Activated gamma-delta T cell (primary cell): Measurements from ENCODE around the gene NKG7.

ENCODE experiments used
- DNase-seq: peaks from one replicate; lab custom pipeline; 2025; lab: John Stamatoyannopoulos, UW

The NKG7 gene

DNA sequence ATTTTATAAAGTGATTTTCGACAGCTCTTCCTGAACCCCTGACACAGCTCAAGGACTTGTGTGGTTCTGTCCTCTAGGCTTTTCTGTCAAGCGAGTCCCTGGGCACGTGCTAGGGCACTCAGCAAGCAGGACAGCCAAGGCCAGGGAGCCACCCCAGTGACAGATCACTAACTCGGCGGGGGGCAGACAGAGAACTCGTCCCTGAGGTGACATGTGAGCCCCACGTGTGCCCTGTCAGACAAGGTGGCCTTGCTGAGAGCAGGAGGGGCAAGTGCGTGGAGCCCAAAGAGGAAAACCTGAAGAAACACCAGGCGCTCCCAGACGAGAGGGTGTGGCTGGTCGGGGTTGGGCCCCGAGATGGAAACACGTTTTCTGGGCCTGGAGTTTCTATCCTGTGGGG lies 11.2 kb downstream of the NKG7 start:
- no peak for DNase-seq

DNA sequence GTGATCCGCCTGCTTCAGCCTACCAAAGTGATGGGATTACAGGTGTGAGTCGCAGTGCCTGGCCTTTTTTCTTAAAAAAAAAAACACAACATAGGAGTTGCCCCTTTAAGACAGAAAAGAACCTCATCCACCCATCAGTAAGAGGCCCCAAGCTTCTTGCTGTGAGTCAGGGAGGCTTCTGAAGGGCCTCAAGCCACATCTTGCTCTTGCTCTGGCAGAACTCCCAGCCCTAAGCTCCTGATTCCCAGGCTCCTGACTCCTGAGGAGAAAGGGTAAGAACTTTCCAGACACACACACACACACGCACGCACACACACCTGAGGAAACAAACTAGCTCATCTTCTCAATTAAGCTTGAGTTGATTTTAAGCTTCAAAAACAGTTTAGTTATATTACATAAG lies 13.2 kb downstream of the NKG7 start:
- DNase-seq, result no peak

DNA sequence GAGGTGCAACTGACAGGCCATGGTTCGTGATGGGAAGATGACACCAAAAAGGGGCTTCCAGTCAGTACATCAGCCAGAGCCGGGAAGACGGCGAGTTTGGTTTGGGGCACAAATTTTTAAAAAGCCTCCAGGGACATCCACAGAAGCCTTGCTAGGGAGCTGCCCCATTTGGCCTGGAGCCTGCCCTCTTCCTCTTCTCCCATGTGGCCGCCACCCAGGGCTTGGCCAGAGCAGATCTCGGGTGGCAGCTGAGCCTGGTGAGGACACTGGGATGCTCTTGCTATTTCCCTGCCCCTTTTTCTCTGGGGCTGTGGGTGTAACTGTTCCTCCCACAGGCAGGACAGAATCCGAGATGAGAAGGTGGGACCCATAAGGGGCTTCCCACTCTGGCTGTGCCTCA lies 14.5 kb downstream of the NKG7 start:
- DNase-seq, result no peak

DNA sequence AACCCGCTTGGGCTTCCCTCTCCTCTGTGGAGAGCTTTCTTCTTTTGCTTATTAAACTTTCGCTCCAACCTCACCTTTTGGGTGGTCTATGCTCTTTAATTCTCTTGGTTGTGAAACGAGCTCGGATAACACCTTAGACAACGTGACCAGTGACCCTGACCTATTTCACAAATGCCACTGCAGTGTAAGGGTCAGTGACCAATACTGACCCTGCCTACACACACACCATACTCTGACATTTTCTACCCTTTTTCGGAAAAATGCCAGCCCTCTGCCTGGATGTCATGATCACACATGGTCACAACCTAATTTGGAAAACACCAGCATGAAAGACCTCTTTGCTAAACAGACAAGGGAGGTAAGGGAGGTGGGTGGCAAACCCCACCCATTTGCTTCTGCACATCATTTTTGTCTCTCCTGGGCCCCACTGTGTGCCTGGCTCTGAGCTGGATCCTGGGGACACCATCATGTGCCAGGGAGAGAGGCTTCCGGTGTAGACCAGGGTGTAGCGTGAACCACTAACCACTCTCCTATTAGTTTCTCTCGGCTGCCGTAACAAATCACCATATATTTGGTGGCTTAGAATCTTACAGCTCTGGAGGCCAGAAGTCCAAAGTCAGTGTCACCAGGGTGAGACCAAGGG lies 16.2 kb downstream of the NKG7 start:
- no peak for DNase-seq

DNA sequence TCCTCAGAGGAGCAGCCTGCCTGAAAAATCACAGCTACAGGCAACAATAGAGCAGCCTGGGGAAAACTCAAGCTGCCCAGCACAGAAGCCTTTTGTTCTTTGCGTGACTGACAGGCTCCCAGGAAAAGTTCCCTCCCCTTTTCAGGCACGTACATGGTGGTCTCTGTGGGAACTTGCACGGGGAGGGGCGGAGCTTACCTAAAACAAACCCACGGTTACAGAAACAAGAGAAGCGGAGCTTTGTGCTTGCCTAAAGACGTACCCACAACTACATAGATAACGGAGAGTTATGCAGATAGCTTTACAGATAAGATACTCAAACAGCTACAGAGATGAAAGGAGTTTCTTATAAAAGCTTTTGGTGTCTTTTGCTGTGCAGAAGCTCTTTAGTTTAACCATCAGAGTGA lies 17.7 kb downstream of the NKG7 start:
- no peak for DNase-seq

GRCh38 chr19:51354103-51354741 lies 18.2 kb downstream of the NKG7 start:
- DNase-seq, result no peak

DNA sequence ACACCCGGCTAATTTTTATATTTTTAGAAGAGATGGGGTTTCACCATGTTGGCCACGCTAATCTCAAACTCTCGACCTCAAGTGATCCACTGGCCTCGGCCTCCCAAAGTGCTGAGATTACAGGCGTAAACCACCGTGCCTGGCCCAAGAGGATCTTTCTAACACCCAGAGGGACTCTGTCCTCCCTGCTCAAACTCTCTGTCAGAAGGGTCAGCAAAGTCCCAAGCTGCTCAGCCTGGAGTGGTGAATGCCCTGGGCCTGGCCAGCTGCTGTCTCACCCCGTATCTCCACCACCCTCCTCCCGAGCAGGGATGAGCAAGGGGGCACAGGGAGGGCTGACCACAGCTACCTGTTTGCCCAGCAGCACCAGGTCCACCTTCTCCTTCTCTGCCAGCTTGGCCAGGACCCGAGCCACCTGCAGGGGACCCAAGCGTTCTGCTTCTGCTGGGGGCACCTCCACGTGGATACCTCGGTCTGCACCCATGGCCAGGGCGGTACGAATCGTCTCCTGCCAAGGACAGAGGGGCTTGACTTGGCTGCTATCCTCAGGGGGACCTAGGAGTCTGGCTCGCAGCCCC lies 19.6 kb downstream of the NKG7 start:
- no peak for DNase-seq

- no peak for DNase-seq
Measured at GRCh38 chr19:51351266-51351990, 21.0 kb downstream of the NKG7 start.

DNA sequence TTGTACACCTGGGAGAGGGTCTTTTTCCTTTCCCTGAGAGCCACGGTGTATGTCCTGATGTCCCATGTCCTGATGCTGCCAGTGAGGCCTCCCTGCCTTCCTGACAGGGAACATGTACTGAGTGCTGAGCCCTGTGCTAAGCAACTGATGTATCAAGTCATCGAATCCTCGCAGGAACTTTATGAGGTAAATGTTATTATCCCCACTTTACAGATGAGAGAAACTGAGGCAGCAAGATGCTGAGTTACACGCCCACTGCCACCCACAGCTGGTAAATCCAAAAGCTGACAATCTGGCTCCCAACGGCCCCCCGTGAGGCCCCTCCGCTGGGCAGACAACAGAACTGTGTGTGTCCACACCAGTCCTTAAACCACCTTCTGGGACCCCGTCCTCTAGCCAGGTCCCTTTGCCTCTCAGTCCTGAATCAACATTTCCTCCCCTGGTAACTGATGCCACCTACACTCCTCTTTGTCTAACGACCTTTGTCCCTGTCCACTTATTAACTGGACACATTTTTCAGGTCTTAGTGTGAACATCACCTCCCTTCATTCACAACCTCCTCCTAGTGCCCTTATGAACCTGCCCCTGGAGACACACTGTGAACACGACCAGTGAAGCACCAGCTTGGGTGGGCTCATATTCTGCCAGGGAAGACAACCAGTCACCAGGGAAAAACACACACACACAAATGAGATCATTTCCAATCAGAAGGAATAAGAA lies 25.1 kb downstream of the NKG7 start:
- no peak for DNase-seq

DNA sequence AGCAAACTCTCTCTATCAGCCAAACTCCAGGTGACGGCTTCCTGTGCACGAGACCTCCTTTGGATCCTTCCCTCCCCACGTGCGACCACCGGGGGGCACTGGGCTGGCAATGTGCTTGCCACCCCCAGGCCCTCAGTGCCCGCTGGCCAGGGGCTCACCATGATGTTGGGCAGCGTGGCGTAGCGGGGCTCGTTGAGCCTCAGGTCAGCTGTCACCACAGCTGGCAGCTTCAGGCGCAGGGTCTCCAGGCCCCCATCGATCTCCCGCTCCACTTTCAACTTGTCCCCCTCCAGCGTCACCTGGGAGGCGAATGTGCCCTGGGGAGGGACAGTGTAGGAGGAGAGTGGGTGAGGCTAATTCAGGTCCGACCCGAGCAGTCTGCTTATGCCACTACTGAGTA lies 25.7 kb downstream of the NKG7 start:
- DNase-seq, result no peak

GRCh38 chr19:51345076-51345620 lies 27.3 kb downstream of the NKG7 start:
- no peak for DNase-seq

DNA sequence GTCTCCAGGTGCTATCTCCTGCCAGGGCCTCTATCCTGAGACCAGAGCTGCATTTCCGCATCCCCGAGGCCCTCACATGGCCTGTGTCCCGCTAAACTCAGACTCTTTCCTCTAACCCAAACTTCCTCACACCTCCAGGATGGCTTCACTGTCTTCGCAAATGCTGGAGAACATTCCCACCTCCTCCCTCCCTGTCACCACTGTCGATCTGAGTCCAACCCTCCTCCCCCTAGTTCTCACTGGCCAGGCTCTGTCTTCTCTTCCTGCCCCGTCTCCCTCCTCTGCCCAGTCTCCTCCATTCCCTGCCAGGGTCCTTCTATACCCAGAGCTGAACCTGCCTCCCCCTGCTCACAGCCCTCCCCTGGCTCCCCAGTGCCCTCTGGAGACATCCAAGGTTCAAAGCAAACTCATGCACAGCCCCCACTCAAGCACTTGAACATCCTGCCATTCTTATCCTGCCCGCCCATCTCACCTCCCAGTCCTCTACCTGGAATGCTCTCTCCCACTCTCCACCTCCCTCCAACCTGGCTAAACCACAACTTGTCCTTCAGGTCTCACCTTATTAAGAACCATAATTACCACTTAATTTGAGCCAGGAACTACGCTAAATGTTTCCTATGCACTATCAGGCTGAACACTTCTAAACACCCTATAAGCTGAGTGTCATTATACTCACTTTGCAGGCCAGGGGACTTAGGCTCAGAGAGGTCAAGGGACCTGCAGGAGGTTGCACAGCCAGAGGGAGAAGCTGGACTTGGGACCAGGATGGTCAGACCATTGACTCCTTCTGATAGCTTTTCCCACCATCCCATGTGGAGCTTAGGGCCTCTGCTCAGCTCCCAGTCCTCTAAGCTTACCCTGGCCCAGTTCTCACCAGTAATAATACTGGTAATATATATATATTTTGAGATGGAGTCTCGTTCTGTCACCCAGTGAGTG lies 29.6 kb downstream of the NKG7 start:
- DNase-seq, result no peak

GRCh38 chr19:51341976-51342580 lies 30.4 kb downstream of the NKG7 start, which contains the start of gene VSIG10L:
Gene VSIG10L, minus strand, starts transcription at chr19:51342139. Its CDS starts 15 bp downstream, at chr19:51342124.
- no peak for DNase-seq

DNA sequence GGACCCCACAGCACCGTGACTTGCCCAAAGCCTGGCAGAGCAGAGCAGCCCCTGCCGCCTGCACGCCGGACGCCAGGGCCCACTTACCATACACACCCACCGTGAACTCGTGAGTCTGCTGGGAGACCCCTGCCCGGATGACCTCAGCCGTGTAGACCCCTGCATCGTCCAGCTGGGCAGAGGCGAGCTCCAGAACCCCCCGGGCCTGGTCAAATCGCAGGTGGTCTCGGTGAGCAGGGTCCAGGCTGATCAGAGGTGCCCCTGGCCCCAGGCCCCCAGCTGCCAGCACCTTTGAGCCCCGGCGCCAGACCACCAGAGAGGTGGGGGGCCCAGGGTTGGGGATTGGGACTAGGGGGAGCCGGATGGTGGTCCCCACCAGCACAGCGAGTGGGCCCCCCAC lies 31.4 kb downstream of the NKG7 start:
- no peak for DNase-seq

- DNase-seq, result peak; percentile 82
Measured at GRCh38 chr19:51339687-51340656, 32.5 kb downstream of the NKG7 start.

DNA sequence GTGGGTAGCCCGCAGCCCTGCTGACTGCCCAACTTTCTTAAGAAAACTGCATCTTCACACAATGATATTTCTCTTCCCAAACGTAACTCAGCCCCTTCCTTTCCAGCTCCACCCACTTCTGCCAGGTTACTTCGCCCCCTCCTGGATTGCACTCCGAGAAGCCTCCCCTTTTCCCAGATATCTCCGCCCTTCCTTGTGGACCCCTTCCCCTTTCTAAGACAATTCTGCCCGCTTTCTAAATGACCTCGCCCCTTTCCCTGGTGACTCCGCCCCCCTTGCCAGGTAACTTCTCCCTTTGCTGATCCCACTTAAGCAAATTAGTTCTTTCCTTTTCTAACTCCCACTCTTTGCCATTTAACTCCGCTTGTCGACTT lies 33.2 kb downstream of the NKG7 start:
- DNase-seq, result no peak

DNA sequence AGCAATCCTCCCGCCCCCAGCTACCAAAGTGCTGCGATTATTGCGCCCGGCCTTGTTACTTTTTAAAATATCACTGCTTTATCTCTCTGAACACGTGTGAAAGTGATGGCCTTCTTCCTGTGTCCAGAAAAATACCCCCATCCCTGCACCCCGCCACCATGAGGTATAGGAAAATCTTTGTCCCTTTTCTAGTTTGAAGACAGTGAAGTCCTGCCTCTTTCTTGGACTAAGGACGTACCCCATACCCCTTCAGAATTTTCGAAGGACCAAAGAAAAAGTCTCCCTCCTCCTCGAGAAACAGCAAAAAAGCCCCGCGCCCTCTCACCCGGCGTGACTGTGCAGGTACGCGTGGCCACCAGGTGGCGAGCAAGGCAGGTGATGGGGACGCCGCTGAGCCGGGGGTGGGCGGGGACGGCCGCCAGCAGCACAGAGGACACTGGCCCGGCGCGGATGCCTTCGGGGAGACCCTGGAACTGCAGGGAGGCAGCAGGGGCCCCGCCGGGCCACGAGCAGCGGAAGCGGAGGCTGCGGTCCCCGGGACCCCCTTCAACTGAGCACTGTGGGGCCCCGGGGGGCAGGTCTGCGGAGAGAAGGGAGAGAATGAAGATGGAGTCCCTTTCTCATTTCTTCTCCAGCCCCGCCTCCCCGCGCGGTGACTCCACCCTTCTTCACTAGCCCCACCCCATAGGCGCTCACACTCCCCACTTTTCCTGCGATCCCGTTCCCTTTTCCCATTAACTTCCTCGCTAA lies 33.7 kb downstream of the NKG7 start:
- peak; percentile 66 for DNase-seq

- DNase-seq, result no peak
Measured at GRCh38 chr19:51337861-51338562, 34.4 kb downstream of the NKG7 start.
